IPS-18c (cell line): ENCODE results near the gene ADAM10.
"Not testable (repeated sequence)": the region's sequence is repeated elsewhere in the genome, so short reads cannot be mapped to it uniquely, and the experiment has no call there.

Experiments
- H3K4me3 ChIP-seq: 2 replicates; pipeline ENCODE4 v1.7.0; 2013; ENCODE audit warnings: low read depth, mild to moderate bottlenecking, low read length, moderate library complexity; ENCODE audit not compliant: insufficient read depth
- H3K9me3 ChIP-seq: one replicate; pipeline ENCODE4 v1.6.1; 2013; ENCODE audit warnings: mild to moderate bottlenecking, low read length, moderate library complexity; ENCODE audit not compliant: control insufficient read depth, insufficient read depth

ADAM10 gene

GRCh38 chr15:58608129-58608590 is 141.3 kb downstream of the ADAM10 start:
- no peak overlapping the region for H3K4me3 ChIP-seq
- H3K9me3 ChIP-seq: no peaks in the 10 kb centered on the region

- no peak overlapping the region for H3K4me3 ChIP-seq
Measured at GRCh38 chr15:58606577-58607080, 142.9 kb downstream of the ADAM10 start.

GRCh38 chr15:58605931-58606530 is 143.5 kb downstream of the ADAM10 start:
- Histone ChIP-seq H3K4me3 (no peak overlapping the region), H3K9me3 (no peaks in the 10 kb centered on the region)

More at GRCh38 chr15:58606577-58607080, 142.9 kb downstream of the ADAM10 start:
- no peaks in the 10 kb centered on the region for H3K9me3 ChIP-seq

- Histone ChIP-seq H3K4me3 (no peak overlapping the region), H3K9me3 (no peaks in the 10 kb centered on the region)
Measured at GRCh38 chr15:58604455-58604923, 145.0 kb downstream of the ADAM10 start.

GRCh38 chr15:58603927-58604326 is 145.6 kb downstream of the ADAM10 start:
- H3K4me3 ChIP-seq, H3K9me3 ChIP-seq: not testable (repeated sequence)

GRCh38 chr15:58602823-58603222 is 146.7 kb downstream of the ADAM10 start:
- Histone ChIP-seq H3K9me3 (no peaks in the 10 kb centered on the region), H3K4me3 (no peak overlapping the region)

- Histone ChIP-seq H3K9me3 (no peaks in the 10 kb centered on the region), H3K4me3 (no peak overlapping the region)
Measured at GRCh38 chr15:58598829-58599210, 150.7 kb downstream of the ADAM10 start.

- Histone ChIP-seq H3K4me3 (no peak overlapping the region), H3K9me3 (no peaks in the 10 kb centered on the region)
Measured at GRCh38 chr15:58597943-58598828, 151.3 kb downstream of the ADAM10 start.

GRCh38 chr15:58595516-58596263 is 153.8 kb downstream of the ADAM10 start:
- no peaks in the 10 kb centered on the region for H3K9me3 ChIP-seq
- H3K4me3 ChIP-seq: no peak overlapping the region

- H3K4me3 ChIP-seq: no peak overlapping the region
- no peaks in the 10 kb centered on the region for H3K9me3 ChIP-seq
Measured at GRCh38 chr15:58594898-58595297, 154.6 kb downstream of the ADAM10 start.

- Histone ChIP-seq H3K9me3 (no peaks in the 10 kb centered on the region), H3K4me3 (no peak overlapping the region)
Measured at GRCh38 chr15:58593870-58594269, 155.6 kb downstream of the ADAM10 start.

GRCh38 chr15:58590926-58591325 is 158.6 kb downstream of the ADAM10 start:
- Histone ChIP-seq H3K4me3 (no peak overlapping the region), H3K9me3 (no peaks in the 10 kb centered on the region)

- Histone ChIP-seq H3K9me3 (no peaks in the 10 kb centered on the region), H3K4me3 (no peak overlapping the region)
Measured at GRCh38 chr15:58590236-58590635, 159.3 kb downstream of the ADAM10 start.

- H3K9me3 ChIP-seq: no peaks in the 10 kb centered on the region
Measured at GRCh38 chr15:58589047-58589446, 160.5 kb downstream of the ADAM10 start.

GRCh38 chr15:58588096-58588495 is 161.4 kb downstream of the ADAM10 start:
- H3K4me3 ChIP-seq: no peak overlapping the region

More at GRCh38 chr15:58589047-58589446, 160.5 kb downstream of the ADAM10 start:
- no peak overlapping the region for H3K4me3 ChIP-seq

GRCh38 chr15:58587486-58587885 is 162.0 kb downstream of the ADAM10 start:
- no peaks in the 10 kb centered on the region for H3K9me3 ChIP-seq
- H3K4me3 ChIP-seq: no peak overlapping the region

More at GRCh38 chr15:58588096-58588495, 161.4 kb downstream of the ADAM10 start:
- H3K9me3 ChIP-seq: no peaks in the 10 kb centered on the region

- H3K9me3 ChIP-seq: no peaks in the 10 kb centered on the region
Measured at GRCh38 chr15:58585693-58586443, 163.6 kb downstream of the ADAM10 start.

More at GRCh38 chr15:58585693-58586443, 163.6 kb downstream of the ADAM10 start:
- H3K4me3 ChIP-seq: no peak overlapping the region
